B cell (primary cell): Measurements from ENCODE around the gene ATXN1. TPM values are rescaled to one million over a fixed set of nuclear protein-coding genes. Genes with fewer than 3 reads are reported as not detected.

Source experiments
- ATAC-seq: fragments of 200-7000 bp; cut with Tn5 transposase; one replicate; pipeline ENCODE4 v1.10.0; 2021; ENCODE audit warnings: low read depth, mild to moderate bottlenecking, moderate number of reproducible peaks, moderate library complexity
- CTCF ChIA-PET: fragments of 350-600 bp; sonication (Branson Sonifier 250); formaldehyde crosslinking; loops from one replicate; lab custom pipeline; 2021; ENCODE audit warnings: antibody characterized with exemption, inconsistent platforms; lab: Charles Lee
- POLR2A ChIA-PET: fragments of 350-600 bp; sonication (Branson Sonifier 250); formaldehyde crosslinking; loops from one replicate; lab custom pipeline; 2021; ENCODE audit warnings: antibody characterized with exemption; lab: Charles Lee
- DNase-seq: peaks from one replicate; pipeline ENCODE4 v3.0.0; 2013
- H2AFZ ChIP-seq: 2 replicates; pipeline ENCODE4 v1.6.1; 2012; ENCODE audit warnings: mild to moderate bottlenecking, low read depth, low read length; ENCODE audit not compliant: insufficient read depth, poor library complexity, severe bottlenecking
- H3K27ac ChIP-seq, 2 donors: 1 replicate in 1 of 2; 2 replicates in 1 of 2; pipeline ENCODE4 v1.5.1; 2012 to 2013; ENCODE audit warnings: low read length in 2 of 2, mild to moderate bottlenecking in 2 of 2, moderate library complexity in 1 of 2
- H3K27me3 ChIP-seq, 4 experiments: fragments of 200-600 bp in 1 of 4; sonication (generic) in 1 of 4; replicated peaks in 1 of 4; 1 replicate in 2 of 4; 2 replicates in 2 of 4; pipeline versions ENCODE4 v1.6.1 to v1.7.0; 2013 to 2016; ENCODE audit warnings: low read length in 3 of 4, mild to moderate bottlenecking in 2 of 4, mixed read lengths in 1 of 4, moderate library complexity in 1 of 4; ENCODE audit not compliant: insufficient read depth in 4 of 4, control insufficient read depth in 3 of 4; ENCODE audit errors: control extremely low read depth in 1 of 4
- H3K36me3 ChIP-seq, 2 experiments: replicated peaks in 1 of 2; 1 replicate in 1 of 2; 2 replicates in 1 of 2; pipeline versions ENCODE4 v1.6.1 to v1.7.1; 2013; ENCODE audit warnings: low read length in 1 of 2; ENCODE audit not compliant: insufficient read depth in 2 of 2, control insufficient read depth in 1 of 2; ENCODE audit errors: control extremely low read depth in 1 of 2, extremely low read depth in 1 of 2
- H3K4me1 ChIP-seq, 2 donors: fragments of 200-600 bp in 1 of 2; sonication (generic) in 1 of 2; 1 replicate in 1 of 2; 2 replicates in 1 of 2; pipeline versions ENCODE4 v1.5.1 to v1.6.1; 2013 to 2017; ENCODE audit warnings: low read length in 2 of 2; ENCODE audit not compliant: control insufficient read depth in 2 of 2, insufficient read depth in 2 of 2
- H3K4me2 ChIP-seq: replicated peaks from 2 replicates; pipeline ENCODE3; 2012; ENCODE audit warnings: mild to moderate bottlenecking, low read depth, low read length; ENCODE audit not compliant: poor library complexity, severe bottlenecking
- H3K4me3 ChIP-seq, 5 experiments: fragments of 200-600 bp in 1 of 5; sonication (generic) in 1 of 5; 1 replicate in 3 of 5; 2 replicates in 2 of 5; pipeline versions ENCODE4 v1.5.1 to v1.7.0; 2011 to 2016; ENCODE audit warnings: low read length in 4 of 5, mild to moderate bottlenecking in 4 of 5, low read depth in 2 of 5, control low read depth in 1 of 5, moderate library complexity in 1 of 5; ENCODE audit not compliant: insufficient read depth in 1 of 5; ENCODE audit errors: control extremely low read depth in 1 of 5, extremely low read depth in 1 of 5
- H3K79me2 ChIP-seq: fragments of 200-600 bp; sonication (generic); one replicate; pipeline ENCODE4 v1.6.0; 2016; ENCODE audit warnings: low read length; ENCODE audit not compliant: control insufficient read depth, insufficient read depth
- H3K9ac ChIP-seq: fragments of 200-600 bp; sonication (generic); 2 replicates; pipeline ENCODE4 v1.6.1; 2017; ENCODE audit warnings: mild to moderate bottlenecking, low read length, moderate library complexity
- H3K9me3 ChIP-seq, 3 donors: one replicate each; pipeline versions ENCODE4 v1.6.1 to v1.7.1; 2013; ENCODE audit warnings: low read length in 2 of 3; ENCODE audit not compliant: control insufficient read depth in 2 of 3, insufficient read depth in 1 of 3; ENCODE audit errors: control extremely low read depth in 1 of 3
- H4K20me1 ChIP-seq: 2 replicates; pipeline ENCODE4 v1.6.0; 2012; ENCODE audit warnings: mild to moderate bottlenecking, low read length; ENCODE audit not compliant: insufficient read depth, control insufficient read depth, poor library complexity, severe bottlenecking
- H3K27ac Mint-ChIP-seq: one replicate; pipeline ENCODE4 v1.8.0; 2021; ENCODE audit warnings: mixed read lengths
- H3K27me3 Mint-ChIP-seq: one replicate; pipeline ENCODE4 v1.8.0; 2021; ENCODE audit warnings: mixed read lengths
- H3K4me1 Mint-ChIP-seq: one replicate; pipeline ENCODE4 v1.8.0; 2021; ENCODE audit warnings: mixed read lengths
- H3K4me3 Mint-ChIP-seq: one replicate; pipeline ENCODE4 v1.8.0; 2021; ENCODE audit warnings: mixed read lengths
- H3K9me3 Mint-ChIP-seq: one replicate; pipeline ENCODE4 v1.8.0; 2022; ENCODE audit warnings: mixed read lengths; ENCODE audit not compliant: insufficient read depth
- CTCF ChIP-seq: fragments of 200-600 bp; IDR thresholded peaks from one replicate; pipeline ENCODE4 v1.8.0; 2022; ENCODE audit warnings: antibody characterized with exemption, mild to moderate bottlenecking
- EZH2 ChIP-seq: IDR thresholded peaks from 2 replicates; pipeline ENCODE4 v1.6.1; 2012; ENCODE audit warnings: borderline replicate concordance, low read depth, mild to moderate bottlenecking, moderate library complexity, low read length; ENCODE audit not compliant: insufficient read depth, poor library complexity, severe bottlenecking
- WGBS: methylation state at CpG from one replicate; pipeline ENCODE4 v1.1.5; 2013; ENCODE audit warnings: missing lambda C conversion rate; ENCODE audit not compliant: insufficient coverage; 5-methylcytosine and 5-hydroxymethylcytosine counted together
- intact Hi-C: fragments of 100-400 bp; cut with micrococcal nuclease; formaldehyde crosslinking; loops from one replicate; pipeline ENCODE4 v1.10.0; 2022
- polyA plus RNA-seq: library from polyadenylated mRNA; depleted of rRNA; stranded (reverse); fragments of >200 nt; gene quantifications from 2 replicates; pipeline ENCODE4 v1.2.3, GENCODE V29; 2012
- total RNA-seq, 2 donors: library from RNA; stranded (reverse); fragments of 120-200 nt in 1 of 2; gene quantifications; 1 replicate in 1 of 2; 2 replicates in 1 of 2; pipeline versions ENCODE4 v1.2.3 to v1.2.4, GENCODE V29; 2013 to 2022

Gene ATXN1
- total and polyA plus RNA-seq, 2 donors (not counting 1 experiment from before 2014, with no cell fraction given), result 5.7 to 63.8 TPM

- no peak overlapping the region for H3K4me3 Mint-ChIP-seq
- no peaks in the 10 kb centered on the region for H3K9me3 Mint-ChIP-seq
- no peak for TF ChIP-seq CTCF
- TF ChIP-seq EZH2, result no peak
- H2AFZ ChIP-seq, result no peak overlapping the region
- no peaks in the 10 kb centered on the region for H4K20me1 ChIP-seq
- no peak overlapping the region for H3K27ac Mint-ChIP-seq
- no peak for ATAC-seq
- no peak overlapping the region for H3K27ac ChIP-seq
- no peaks in the 10 kb centered on the region for H3K4me1 Mint-ChIP-seq
- WGBS, result 100% methylated on average over 6 of the region's 19 CpGs
- H3K27me3 Mint-ChIP-seq, result no peaks in the 10 kb centered on the region
- CTCF ChIA-PET, result no interaction called here
- POLR2A ChIA-PET, result no interaction called here
- no peaks in the 10 kb centered on the region for H3K9me3 ChIP-seq
- no peaks in the 10 kb centered on the region for H3K27me3 ChIP-seq
- H3K79me2 ChIP-seq, result no peaks in the 10 kb centered on the region
- no peak overlapping the region for H3K4me2 ChIP-seq
- no peak overlapping the region for H3K4me3 ChIP-seq
- H3K36me3 ChIP-seq, result no peaks in the 10 kb centered on the region
- H3K9ac ChIP-seq, result no peak overlapping the region
- intact Hi-C loops, result no loop called here
- H3K4me1 ChIP-seq, result no peaks in the 10 kb centered on the region
- no peak for DNase-seq
These were observed 408.3 kb downstream of the ATXN1 start for GRCh38 chr6:16352821-16353438.

- H3K27ac Mint-ChIP-seq, result no peak overlapping the region
- Histone ChIP-seq H3K27me3 (no peaks in the 10 kb centered on the region), H2AFZ (no peak overlapping the region), H3K9me3 (no peaks in the 10 kb centered on the region), H3K27ac (no peak overlapping the region), H3K36me3 (no peaks in the 10 kb centered on the region), H3K4me1 (no peaks in the 10 kb centered on the region), H3K4me2 (no peak overlapping the region), H3K9ac (no peak overlapping the region), H3K4me3 (no peak overlapping the region), H4K20me1 (no peaks in the 10 kb centered on the region), H3K79me2 (no peaks in the 10 kb centered on the region)
- ATAC-seq, result no peak
- intact Hi-C loops, result no loop called here
- no peak for DNase-seq
- POLR2A ChIA-PET, result no interaction called here
- H3K4me1 Mint-ChIP-seq, result no peaks in the 10 kb centered on the region
- no peak for TF ChIP-seq EZH2
- no peak for TF ChIP-seq CTCF
- CTCF ChIA-PET, result no interaction called here
- H3K27me3 Mint-ChIP-seq, result no peaks in the 10 kb centered on the region
- WGBS, result 100% methylated on average over 3 of the region's 5 CpGs
- H3K9me3 Mint-ChIP-seq, result no peaks in the 10 kb centered on the region
- H3K4me3 Mint-ChIP-seq, result no peak overlapping the region
These were observed 409.0 kb downstream of the ATXN1 start for GRCh38 chr6:16352258-16352635.
